ENCODE data around the gene ANGPT4. TPM values are rescaled to one million over a fixed set of nuclear protein-coding genes. Genes with fewer than 3 reads are reported as not detected.

Gene ANGPT4
- polyA plus RNA-seq, 5 donors, result 0.03 to 0.10 (median 0.08) TPM; not detected in 1

DNA sequence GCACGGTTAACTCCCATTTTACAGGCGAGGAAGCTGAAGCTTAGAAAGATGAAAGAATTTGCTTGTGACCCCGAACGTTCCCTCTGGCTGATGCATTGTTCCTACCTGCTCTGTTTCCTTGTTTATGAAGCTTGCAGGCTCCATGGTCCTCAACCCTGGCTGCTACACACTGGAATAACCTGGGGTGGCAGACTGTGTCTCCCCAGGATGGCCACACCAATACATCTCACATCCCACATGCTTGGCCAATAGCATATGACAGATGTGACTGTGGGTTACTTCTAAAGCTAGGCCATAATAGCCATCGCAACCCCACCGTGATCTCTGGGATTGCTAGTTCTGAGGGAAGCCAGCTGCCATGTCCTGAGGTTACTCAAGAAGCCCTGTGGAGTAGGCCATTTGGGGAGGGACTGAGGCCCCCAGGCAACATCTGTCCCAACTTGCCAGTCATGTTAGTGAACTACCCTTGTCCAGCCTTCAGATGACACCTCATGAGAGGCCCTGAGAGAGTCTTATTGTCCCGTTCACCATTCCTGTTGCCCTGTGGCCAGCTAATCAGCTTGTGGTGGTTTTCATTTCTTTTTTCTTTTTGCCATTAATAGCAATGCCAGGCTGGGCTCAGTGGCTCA is 89.3 kb downstream of the ANGPT4 start:
- DNase-seq, result no peak

DNA sequence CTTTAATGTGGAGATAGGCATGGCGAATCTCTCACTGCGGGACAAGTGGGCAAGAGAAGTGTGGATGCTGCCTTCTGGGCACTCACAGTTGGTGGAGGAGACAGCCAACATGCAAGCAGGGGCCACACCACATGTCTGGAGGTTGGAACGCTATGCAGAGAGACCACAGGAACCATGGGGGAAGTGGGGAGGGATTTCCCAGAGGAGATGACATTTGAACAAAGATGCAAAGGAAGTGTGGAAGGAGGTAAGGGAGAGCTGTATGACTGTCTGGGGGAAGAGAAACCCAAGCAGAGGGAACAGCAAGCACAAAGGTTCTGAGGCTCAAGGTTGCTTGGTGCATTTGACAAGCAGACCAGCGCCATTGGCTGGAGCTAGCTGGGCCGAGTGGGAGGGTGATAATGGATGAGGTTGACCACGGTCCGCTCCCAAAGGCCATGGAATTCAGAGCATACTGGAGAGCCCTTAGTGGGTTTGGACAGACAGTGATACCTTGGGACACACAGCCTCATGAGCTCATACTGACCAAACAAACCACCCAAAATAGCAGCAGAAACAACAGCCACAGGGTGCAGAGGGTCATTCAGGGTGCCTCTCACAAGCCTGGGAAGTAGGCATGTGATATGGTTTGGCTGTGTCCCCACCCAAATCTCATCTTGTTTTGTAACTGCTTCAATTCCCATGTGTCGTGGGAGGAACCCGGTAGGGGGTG is 90.3 kb downstream of the ANGPT4 start:
- DNase-seq, result no peak

DNA sequence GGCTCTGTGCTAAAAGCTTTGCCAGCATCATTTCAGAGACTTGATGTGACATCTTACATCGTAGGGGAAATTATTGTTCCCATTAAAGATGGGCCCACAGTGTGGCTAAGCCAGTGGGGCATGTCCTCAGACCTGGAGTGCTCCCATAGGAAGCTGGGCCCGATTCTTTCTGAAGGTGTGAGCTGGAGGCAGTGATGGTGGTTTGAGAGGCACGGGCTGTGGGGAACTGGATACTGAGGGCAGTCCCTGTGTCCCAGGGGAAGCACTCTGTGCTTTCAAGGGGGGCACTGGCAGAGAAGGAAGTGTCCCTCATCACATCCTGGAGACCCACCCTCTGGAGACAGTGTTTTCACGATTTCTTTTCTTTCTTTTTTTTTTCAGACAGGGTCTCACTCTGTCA is 91.2 kb downstream of the ANGPT4 start:
- DNase-seq, result no peak

DNA sequence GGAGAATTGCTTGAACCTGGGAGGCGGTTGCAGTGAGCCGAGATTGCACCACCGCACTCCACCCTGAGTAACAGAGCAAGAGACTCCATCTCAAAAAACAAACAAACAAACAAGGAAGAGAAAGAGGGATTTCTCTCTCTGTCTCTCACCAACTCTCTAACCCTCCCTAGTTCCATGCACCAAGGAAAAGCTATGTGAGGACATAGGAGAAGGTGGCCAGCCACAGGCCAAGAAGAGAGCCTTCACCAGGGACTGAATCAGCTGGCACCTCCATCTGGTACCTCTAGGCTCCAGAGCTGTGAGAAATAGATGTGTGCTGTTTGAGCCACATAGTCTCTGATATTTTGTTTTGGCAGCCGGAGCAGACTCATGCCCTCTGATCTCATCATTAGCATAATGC is 91.6 kb downstream of the ANGPT4 start:
- no peak for DNase-seq

DNA sequence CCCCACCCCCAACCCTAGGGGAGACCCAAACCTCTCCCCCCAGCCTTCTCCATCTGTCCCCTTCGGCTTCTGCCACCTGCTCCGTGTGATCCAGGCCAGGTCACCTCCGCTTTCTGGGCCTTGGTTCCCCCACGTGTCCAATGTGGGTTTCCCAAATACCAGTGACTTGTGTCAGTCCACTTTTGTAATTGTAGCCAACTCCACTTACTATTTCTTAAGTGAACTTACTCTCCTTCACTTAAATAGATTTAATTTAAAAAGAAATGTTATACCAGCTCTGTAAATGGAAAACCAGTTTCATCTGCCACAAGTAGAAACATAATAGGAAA is 92.6 kb downstream of the ANGPT4 start:
- no peak for DNase-seq

DNA sequence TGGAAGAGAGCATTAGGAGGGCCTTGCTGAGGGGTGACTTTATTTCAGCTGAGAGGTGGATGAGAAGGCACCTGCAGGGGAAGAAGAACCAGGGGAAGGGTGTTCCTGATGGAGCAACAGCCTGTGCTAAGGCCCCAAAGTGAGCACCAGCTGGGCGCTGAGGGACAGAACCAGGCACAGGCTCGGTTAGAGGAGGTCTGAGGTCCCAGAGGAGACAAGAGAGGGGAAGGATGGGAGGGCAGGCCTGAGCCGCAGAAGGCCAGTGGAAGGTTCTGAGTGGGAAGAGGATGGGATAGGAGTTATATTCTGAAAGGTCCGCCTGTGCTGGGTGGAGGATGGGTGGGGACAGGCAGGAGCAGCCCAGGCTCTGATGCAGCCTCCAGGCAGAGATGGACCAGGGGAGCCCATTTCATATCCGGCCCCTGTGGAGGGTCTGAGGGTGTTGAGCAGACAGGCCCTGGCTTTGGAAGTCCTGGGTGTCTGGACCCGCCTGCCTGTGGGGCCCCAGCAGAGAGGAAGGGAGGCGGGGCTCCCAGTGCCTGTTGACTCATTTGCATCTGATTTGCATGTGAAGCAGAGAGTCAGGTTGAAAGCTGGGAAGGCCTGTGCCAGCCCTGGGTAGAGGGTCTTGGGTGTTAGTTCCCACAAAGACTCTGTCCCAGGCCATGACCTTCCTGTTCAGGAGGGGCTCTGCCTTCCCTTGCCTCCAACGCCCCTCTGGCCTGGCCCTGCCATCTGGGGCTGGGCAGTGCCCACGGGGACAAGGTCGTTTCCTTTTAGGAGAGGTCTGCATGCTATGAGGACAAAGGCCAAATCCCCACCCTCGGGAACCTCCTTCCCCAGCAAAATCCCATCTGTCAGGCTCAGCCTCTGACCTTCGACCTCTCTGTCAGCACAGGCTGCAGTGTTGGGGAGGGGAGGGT is 93.2 kb downstream of the ANGPT4 start:
- no peak for DNase-seq

DNA sequence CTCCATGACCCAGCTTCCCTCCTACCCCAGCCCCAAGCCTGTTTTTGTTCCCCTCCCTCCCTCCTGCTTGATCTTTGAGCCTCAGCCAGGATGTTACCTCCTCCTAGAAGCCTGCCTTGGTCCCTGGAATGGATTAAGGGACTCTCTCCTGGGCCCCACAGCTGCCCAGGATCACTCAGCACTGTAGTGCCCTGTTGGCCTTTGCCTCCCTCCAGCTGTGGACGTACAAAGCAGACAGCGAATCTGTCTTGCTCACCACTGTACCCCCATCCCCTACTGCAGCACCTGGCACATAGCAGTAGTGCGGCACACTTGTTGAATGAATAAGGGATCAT is 94.4 kb downstream of the ANGPT4 start:
- DNase-seq, result no peak

DNA sequence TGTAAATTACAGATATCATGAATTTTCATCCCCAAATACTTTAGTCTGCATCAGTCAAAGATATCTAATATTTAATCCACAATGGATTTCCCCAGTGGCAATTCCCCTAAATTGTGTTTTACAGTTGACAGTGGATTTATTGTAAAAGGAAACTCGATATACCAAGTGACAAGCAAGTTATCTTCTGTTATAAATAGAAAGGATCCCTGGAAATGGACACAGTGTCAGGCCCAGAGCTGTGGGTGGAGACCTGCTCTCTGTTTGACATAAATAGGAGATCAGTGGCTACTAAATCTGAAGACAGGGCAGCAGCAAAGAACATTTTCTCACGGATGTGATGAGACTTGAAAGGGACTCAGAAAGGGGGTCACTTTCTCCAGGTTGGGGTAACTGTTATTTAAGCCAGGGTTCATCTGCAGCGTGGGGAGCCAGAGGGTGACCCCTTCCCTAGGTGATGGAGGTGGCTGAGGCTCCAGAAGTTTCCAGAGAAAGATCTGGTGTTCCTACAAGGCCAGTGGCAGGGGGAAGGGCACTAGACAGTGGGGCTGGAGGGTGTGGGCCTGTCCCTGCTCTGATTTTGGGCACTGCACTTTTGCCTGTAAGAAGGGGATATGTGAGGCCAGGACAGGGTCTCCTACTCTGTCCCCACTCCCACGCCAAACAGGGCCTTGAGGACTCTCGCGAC is 94.9 kb downstream of the ANGPT4 start:
- no peak for DNase-seq

DNA sequence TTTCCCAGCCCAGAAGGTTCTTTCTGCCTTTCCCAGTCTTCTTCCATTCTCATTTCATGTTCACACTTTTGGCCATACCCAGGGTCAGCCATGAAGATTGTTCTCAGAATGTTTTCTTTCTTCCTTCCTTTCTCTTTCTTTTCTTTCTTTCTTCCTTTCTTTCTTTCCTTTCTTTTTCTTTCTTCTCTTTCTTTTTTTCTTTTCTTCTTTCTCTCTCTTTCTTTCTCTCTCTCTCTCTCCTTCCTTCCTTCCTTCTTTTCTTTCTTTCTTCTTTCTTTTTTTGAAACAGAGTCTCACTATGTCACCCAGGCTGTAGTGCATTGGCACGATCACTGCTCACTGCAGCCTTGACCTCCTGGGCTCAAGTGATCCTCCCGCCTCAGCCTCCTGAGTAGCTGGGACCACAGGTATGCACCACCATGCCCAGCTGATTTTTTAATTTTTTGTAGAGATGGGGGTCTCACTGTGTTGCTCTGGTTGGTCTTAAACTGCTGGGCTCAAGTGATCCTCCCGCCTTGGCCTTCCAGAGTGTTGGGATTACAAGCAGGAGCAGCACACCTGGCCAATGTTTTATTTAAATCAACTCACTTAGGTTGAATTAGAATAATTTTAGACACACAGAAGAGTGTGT is 95.7 kb downstream of the ANGPT4 start:
- DNase-seq, result no peak

Other genes starting within 250 kb of the ANGPT4 start
- not detected for gene SCRT2, start 240.5 kb downstream of the ANGPT4 start, polyA plus RNA-seq (ENCODE audit: insufficient read depth in 1 of 5, insufficient read length in 5 of 5, low replicate concordance in 1 of 5)
- under 1 TPM; 0.26 to 0.61 (median 0.51) TPM for gene SLC52A3, start 147.8 kb downstream of the ANGPT4 start, polyA plus RNA-seq (ENCODE audit: insufficient read depth in 1 of 5, insufficient read length in 5 of 5, low replicate concordance in 1 of 5)
- 10 to 100 TPM; 10.2 to 21.9 (median 13.2) TPM for gene FAM110A, start 82.6 kb downstream of the ANGPT4 start, polyA plus RNA-seq (ENCODE audit: insufficient read depth in 1 of 5, insufficient read length in 5 of 5, low replicate concordance in 1 of 5)
- gene RSPO4, start 86.0 kb upstream of the ANGPT4 start, polyA plus RNA-seq (ENCODE audit: insufficient read depth in 1 of 5, insufficient read length in 5 of 5, low replicate concordance in 1 of 5), result 1 to 10 TPM; 2.2 to 4.7 (median 3.5) TPM
- 100 to 1,000 TPM; 111 to 155 (median 138) TPM for gene PSMF1, start 202.3 kb upstream of the ANGPT4 start, polyA plus RNA-seq (ENCODE audit: insufficient read depth in 1 of 5, insufficient read length in 5 of 5, low replicate concordance in 1 of 5)

All from right lung (tissue), 5 donors.